Stimulated activated CD4-positive, alpha-beta T cell treated with anti-CD3 and anti-CD28 coated beads, Interleukin-4, amount 100 ng/mL, for 48 hours (primary cell): ENCODE measurements around the gene OR10A3.

Experiments
- DNase-seq, 2 donors: peaks; one replicate each; pipeline ENCODE4 v3.0.0-alpha.2; 2020; ENCODE audit warnings: low read depth in 2 of 2

OR10A3 gene

DNA sequence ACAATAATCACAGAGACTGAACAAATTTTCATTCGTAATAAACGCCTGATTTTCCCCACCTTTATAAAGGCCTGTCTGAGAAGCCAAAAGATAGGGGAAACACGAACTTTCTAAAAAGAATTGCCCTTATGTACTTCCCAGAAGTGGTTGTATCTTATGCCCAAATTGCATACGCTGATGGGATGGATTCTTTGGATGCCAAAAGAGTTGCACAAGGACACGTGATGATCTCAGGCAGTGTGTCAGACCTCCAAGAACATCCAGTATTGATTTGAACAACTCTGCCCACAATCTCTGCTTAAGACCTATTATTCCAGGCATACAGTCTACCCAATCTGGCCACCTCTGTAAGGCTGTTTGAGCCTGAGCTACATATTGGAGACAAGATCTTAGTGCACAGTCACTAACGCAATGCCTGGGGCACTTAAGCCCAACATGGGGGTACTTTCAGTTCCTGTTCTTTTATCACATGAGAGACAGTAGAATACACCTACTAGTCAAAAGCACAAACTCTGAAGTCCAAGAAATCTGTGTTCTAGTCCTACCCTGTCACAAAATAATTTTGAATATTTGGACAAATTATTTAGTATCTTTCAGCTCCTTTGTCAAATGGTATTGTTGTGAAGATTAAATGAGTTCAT, 49.3 kb downstream of the OR10A3 start:
- DNase-seq = no peak

DNA sequence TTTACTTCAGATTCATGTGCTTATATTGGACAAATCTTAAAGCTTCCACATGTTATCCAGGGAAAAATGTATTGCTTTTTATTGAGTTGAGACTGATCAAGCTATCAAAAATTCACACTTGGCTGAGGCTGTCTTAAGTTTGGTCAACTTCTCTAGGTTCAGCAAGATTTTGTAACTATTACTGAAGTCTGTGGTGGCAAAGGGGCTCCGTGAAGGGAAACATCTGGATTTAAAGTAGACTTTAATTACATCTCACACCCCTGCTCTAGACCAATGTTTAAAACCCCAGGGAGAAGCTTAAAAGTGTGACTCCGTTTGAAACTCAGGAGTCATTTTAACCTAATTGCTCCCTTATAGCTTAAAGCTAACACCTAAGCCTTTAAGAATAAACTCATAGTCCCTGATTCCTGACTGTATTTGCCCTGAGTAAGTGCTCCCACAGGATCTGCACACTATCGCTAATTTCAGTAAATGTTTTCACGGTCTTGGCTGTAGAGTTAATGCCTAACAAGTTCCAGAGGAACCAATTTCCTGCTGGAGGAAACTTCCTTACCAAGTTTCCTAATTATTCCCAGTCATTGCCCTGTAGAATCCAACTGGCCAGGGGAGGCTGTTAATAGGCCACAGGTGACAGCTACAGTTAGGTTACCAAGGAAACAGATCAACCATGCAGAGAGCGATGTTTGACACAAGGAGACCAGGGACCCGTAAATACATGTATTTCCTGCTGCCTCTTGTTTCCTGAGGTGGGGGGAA, 50.9 kb downstream of the OR10A3 start:
- DNase-seq = no peak

DNA sequence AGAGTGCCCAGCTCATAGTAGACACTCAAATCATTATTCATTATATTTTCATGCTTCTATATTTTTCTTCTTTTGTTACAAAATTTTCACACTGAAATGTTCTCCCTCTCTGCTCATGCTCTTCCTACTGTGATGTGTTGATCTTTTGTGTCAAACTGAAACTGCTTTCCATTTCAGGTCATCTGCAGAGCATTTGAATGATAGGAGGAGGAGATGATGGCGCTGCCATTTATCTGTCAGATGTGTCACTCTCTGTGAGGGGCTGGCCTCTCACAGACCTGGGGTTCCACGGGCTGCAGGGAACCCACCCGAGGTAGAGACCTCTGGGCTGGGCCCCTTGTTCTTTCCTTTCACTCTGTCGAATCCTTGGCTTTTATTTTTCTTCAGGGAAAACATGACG, 51.5 kb downstream of the OR10A3 start:
- no peak for DNase-seq
